Spleen (tissue), 11 donors: ENCODE data around the gene MCC. TPM values are rescaled to one million over a fixed set of nuclear protein-coding genes. Genes with fewer than 3 reads are reported as not detected.

Source experiments
- DNase-seq: peaks from one replicate; pipeline ENCODE4 v3.0.0-alpha.2; 2020
- H3K27ac ChIP-seq, 8 donors: fragments of 200-600 bp; sonication (generic) in 7 of 8; 1 replicate in 4 of 8; 2 replicates in 4 of 8; pipeline versions ENCODE4 v1.5.0 to v1.8.0; 2016 to 2021; ENCODE audit warnings: inconsistent platforms in 4 of 8, mild to moderate bottlenecking in 4 of 8, moderate library complexity in 1 of 8
- H3K27me3 ChIP-seq, 7 donors: fragments of 200-600 bp; sonication (generic) in 6 of 7; replicated peaks in 1 of 7; 1 replicate in 4 of 7; 2 replicates in 3 of 7; pipeline versions ENCODE4 v1.5.0 to v1.8.0; 2016 to 2021; ENCODE audit warnings: inconsistent platforms in 3 of 7, mild to moderate bottlenecking in 1 of 7
- H3K36me3 ChIP-seq, 6 donors: fragments of 200-600 bp; sonication (generic) in 5 of 6; 1 replicate in 4 of 6; 2 replicates in 2 of 6; pipeline versions ENCODE4 v1.5.0 to v1.8.0; 2016 to 2021; ENCODE audit warnings: inconsistent platforms in 2 of 6
- H3K4me1 ChIP-seq, 6 donors: fragments of 200-600 bp; sonication (generic) in 5 of 6; 1 replicate in 3 of 6; 2 replicates in 3 of 6; pipeline versions ENCODE4 v1.5.0 to v1.8.0; 2016 to 2021; ENCODE audit warnings: inconsistent platforms in 3 of 6
- H3K4me3 ChIP-seq, 8 donors: fragments of 200-600 bp; sonication (generic) in 7 of 8; 1 replicate in 4 of 8; 2 replicates in 4 of 8; pipeline versions ENCODE4 v1.5.0 to v1.8.0; 2016 to 2021; ENCODE audit warnings: inconsistent platforms in 4 of 8, mild to moderate bottlenecking in 4 of 8, moderate library complexity in 2 of 8
- H3K9me3 ChIP-seq, 8 donors: fragments of 200-600 bp; sonication (generic) in 7 of 8; 1 replicate in 4 of 8; 2 replicates in 4 of 8; pipeline versions ENCODE4 v1.5.0 to v1.8.0; 2016 to 2021; ENCODE audit warnings: inconsistent platforms in 4 of 8
- CTCF ChIP-seq, 11 experiments: fragments of 200-600 bp in 7 of 11; fragments of 450-650 bp in 4 of 11; sonication (generic) in 4 of 11; IDR thresholded peaks in 8 of 11; conservative IDR thresholded peaks in 3 of 11; 1 replicate in 7 of 11; 2 replicates in 4 of 11; pipeline versions ENCODE4 v1.4.0 to v1.8.0; 2016 to 2021; ENCODE audit warnings: antibody characterized with exemption in 11 of 11, inconsistent platforms in 4 of 11, mild to moderate bottlenecking in 1 of 11
- POLR2A ChIP-seq, 3 donors: fragments of 450-650 bp; IDR thresholded peaks; one replicate each; pipeline ENCODE4 v1.5.1; 2017; ENCODE audit warnings: antibody characterized with exemption in 3 of 3, mild to moderate bottlenecking in 1 of 3
- POLR2AphosphoS5 ChIP-seq, 3 donors: sonication (generic); formaldehyde crosslinking; IDR thresholded peaks; one replicate each; pipeline ENCODE4 v1.5.1; 2017; ENCODE audit warnings: antibody characterized with exemption in 3 of 3
- WGBS, 5 donors: extraction: QIAGEN DNeasy Blood & Tissue Kit in 3 of 5; methylation state at CpG; one replicate each; pipeline versions ENCODE4 v1.1.5 to v1.1.7; 2013 to 2018; 5-methylcytosine and 5-hydroxymethylcytosine counted together
- intact Hi-C: fragments of 100-400 bp; cut with DNase I; formaldehyde crosslinking; loops from one replicate; pipeline ENCODE4 v1.15.0; 2023; ENCODE audit warnings: low total_unique reads
- polyA plus RNA-seq, 3 donors: library from polyadenylated mRNA; stranded (reverse); fragments of 200-250 nt; gene quantifications; one replicate each; pipeline ENCODE4 v1.2.1, GENCODE V29; 2013
- total RNA-seq, 7 donors: library from RNA; depleted of rRNA in 3 of 7; stranded (reverse); fragments of >200 nt in 3 of 7; fragmentation: NEBNext Ultra II Directional in 4 of 7; extraction: Animal tissue kit (Norgen Biotek cat#: 25700) in 4 of 7; gene quantifications; one replicate each; pipeline versions ENCODE4 v1.1.0 to v1.2.1, GENCODE V29; 2016 to 2021
- donor health status: healthy with polysubstance abuse.
- donor health status: DM: no; HTN: no; CAD: no; lungs with moderate emphysema.
- donor health status: DM: no; HTN: no; CAD: no.
- donor health status: Bipolar disorder and iron deficiency.
- donor health status: healthy.
- donor health status: DM: no; HTN: no; CAD: no.
- donor health status: DM: yes; HTN: yes; CAD: no.

The MCC gene
- total and polyA plus RNA-seq, 10 donors: 1.3 to 32.8 (median 15.8) TPM

- Histone ChIP-seq H3K36me3 (peaks cover 0 to 17% (median 8%) of the 10 kb centered on the region in 6 donors), H3K27ac (peak overlapping the region; percentile 74 to 99 (median 96)), H3K4me1 (peaks cover 28 to 58% (median 48%) of the 10 kb centered on the region in 6 donors), H3K4me3 (peak overlapping the region; percentile 66 to 92 (median 80)), H3K27me3 (no peaks in the 10 kb centered on the region), H3K9me3 (no peaks in the 10 kb centered on the region)
- no peak for DNase-seq
- intact Hi-C loops: loop anchor here (10.0 kb wide), 1 partner anchor 53 kb away; the partner anchor contains the start of gene REEP5
- 0 to 1% (median 1%) methylated on average over 16 of the region's 16 CpGs for WGBS, 5 donors
- TF ChIP-seq CTCF (IDR thresholded peaks at IDR 0.05 in 8 of 11, conservative IDR thresholded peaks at IDR 0.05 in 3 of 11): no peak
- no peak for TF ChIP-seq POLR2AphosphoS5 (IDR thresholded peaks at IDR 0.05)
- no peak for TF ChIP-seq POLR2A (IDR thresholded peaks at IDR 0.05)
Observed at GRCh38 chr5:112977440-112977861, 510.8 kb downstream of the MCC start.

GRCh38 chr5:112976432-112977309, 511.6 kb downstream of the MCC start, which contains the start of gene DCP2:
DCP2 (plus strand) TSS chr5:112976798; CDS start chr5:112976934, 136 bp downstream.
- H3K4me1 ChIP-seq: peaks cover 28 to 51% (median 45%) of the 10 kb centered on the region in 6 donors
- H3K9me3 ChIP-seq: no peaks in the 10 kb centered on the region
- H3K4me3 ChIP-seq: peak within 1 kb of the TSS; percentile 66 to 92 (median 80)
- H3K27ac ChIP-seq: peak within 1 kb of the TSS; percentile 74 to 99 (median 96)
- peaks cover 0 to 9% (median 4%) of the 10 kb centered on the region in 6 donors for H3K36me3 ChIP-seq
- WGBS, 5 donors: 0 to 1% (median 0%) methylated on average over 52 to 75 of the region's 75 CpGs
- H3K27me3 ChIP-seq: no peaks in the 10 kb centered on the region
- intact Hi-C loops: loop anchor here (10.0 kb wide), 1 partner anchor 52 kb away; the partner anchor contains the start of gene REEP5
- TF ChIP-seq CTCF (IDR thresholded peaks at IDR 0.05 in 8 of 11, conservative IDR thresholded peaks at IDR 0.05 in 3 of 11) (peak in 2 of 11 experiments; percentile 11 to 36), POLR2A (IDR thresholded peaks at IDR 0.05) (peak in 2 of 3 donors; percentile 20 to 75), POLR2AphosphoS5 (IDR thresholded peaks at IDR 0.05) (peak; percentile 88 to 97 (median 95))
- peak; percentile 98 for DNase-seq

GRCh38 chr5:112975721-112976431, 512.4 kb downstream of the MCC start:
- peaks cover 27 to 43% (median 37%) of the 10 kb centered on the region in 6 donors for H3K4me1 ChIP-seq
- DNase-seq: no peak
- TF ChIP-seq POLR2A (IDR thresholded peaks at IDR 0.05) (no peak), POLR2AphosphoS5 (IDR thresholded peaks at IDR 0.05) (no peak), CTCF (IDR thresholded peaks at IDR 0.05 in 8 of 11, conservative IDR thresholded peaks at IDR 0.05 in 3 of 11) (no peak)
- H3K9me3 ChIP-seq: no peaks in the 10 kb centered on the region
- peak overlapping the region; percentile 66 to 92 (median 80) for H3K4me3 ChIP-seq
- no peaks in the 10 kb centered on the region for H3K27me3 ChIP-seq
- peak overlapping the region; percentile 54 to 99 (median 96) for H3K27ac ChIP-seq
- intact Hi-C loops: loop anchor here (10.0 kb wide), 1 partner anchor 51 kb away; the partner anchor contains the start of gene REEP5
- H3K36me3 ChIP-seq: peaks cover 0 to 1% (median under 1%) of the 10 kb centered on the region in 6 donors
- WGBS, 5 donors: 33 to 37% (median 35%) methylated on average over 10 to 11 of the region's 11 CpGs
